ENCODE results near the gene MAD1L1. TPM values are rescaled to one million over a fixed set of nuclear protein-coding genes. Genes with fewer than 3 reads are reported as not detected.

The MAD1L1 gene
- total and polyA plus RNA-seq, 2 experiments from 2014 or later: 38.2 to 69.8 TPM

- no peaks in the 10 kb centered on the region for H3K9me2 ChIP-seq (ENCODE audit: insufficient read depth)
- no peaks in the 10 kb centered on the region for H3F3A ChIP-seq (ENCODE audit: insufficient read depth)
- no peak overlapping the region for H3K9ac ChIP-seq
- H2AFZ ChIP-seq: no peak overlapping the region
- H3K9me3 ChIP-seq (ENCODE audit: low read depth): no peaks in the 10 kb centered on the region
- H3K4me1 ChIP-seq (ENCODE audit: insufficient read depth): no peaks in the 10 kb centered on the region
- no peaks in the 10 kb centered on the region for H3K27me3 ChIP-seq (replicated peaks; ENCODE audit: insufficient read depth)
- no peak for DNase-seq
- H3K4me2 ChIP-seq (ENCODE audit: unreplicated experiment): no peak overlapping the region
- H3K79me2 ChIP-seq (ENCODE audit: insufficient read depth): peaks cover 7% of the 10 kb centered on the region; the same call in 1 of the 2 replicates
- no peaks in the 10 kb centered on the region for H4K20me1 ChIP-seq (ENCODE audit: insufficient read depth)
- in situ Hi-C loops (cut with MboI): no loop called here
- TF ChIP-seq EZH2phosphoT487 (IDR thresholded peaks at IDR 0.05; ENCODE audit: insufficient read depth, low read depth) (no peak), EZH2 (IDR thresholded peaks at IDR 0.05; ENCODE audit: insufficient read depth, poor library complexity, severe bottlenecking) (no peak)
- 91 to 92% methylated on average over 21 to 22 of the region's 22 CpGs for WGBS, 2 experiments (ENCODE audit: low coverage in 1 of 2, low lambda C conversion rate in 2 of 2, missing lambda C conversion rate in 2 of 2)
- no peak overlapping the region for H3K27ac ChIP-seq
- no peaks in the 10 kb centered on the region; the same call in 1 of the 2 replicates for H3K36me3 ChIP-seq (ENCODE audit: low read depth)
- no peak overlapping the region for H3K4me3 ChIP-seq
Measured at GRCh38 chr7:2222516-2222915, 10.2 kb downstream of the MAD1L1 start.

GRCh38 chr7:2220954-2221353 is 11.8 kb downstream of the MAD1L1 start:
- no peaks in the 10 kb centered on the region for H3K27me3 ChIP-seq (replicated peaks; ENCODE audit: insufficient read depth)
- H3K27ac ChIP-seq: no peak overlapping the region
- in situ Hi-C loops (cut with MboI): no loop called here
- no peaks in the 10 kb centered on the region for H4K20me1 ChIP-seq (ENCODE audit: insufficient read depth)
- no peaks in the 10 kb centered on the region for H3K79me2 ChIP-seq (ENCODE audit: insufficient read depth)
- H3K36me3 ChIP-seq (ENCODE audit: low read depth): no peaks in the 10 kb centered on the region; the same call in 1 of the 2 replicates
- no peaks in the 10 kb centered on the region for H3K9me3 ChIP-seq (ENCODE audit: low read depth)
- TF ChIP-seq EZH2phosphoT487 (IDR thresholded peaks at IDR 0.05; ENCODE audit: insufficient read depth, low read depth): no peak
- no peak for TF ChIP-seq EZH2 (IDR thresholded peaks at IDR 0.05; ENCODE audit: insufficient read depth, poor library complexity, severe bottlenecking)
- 91 to 99% methylated on average over 14 to 17 of the region's 17 CpGs for WGBS, 2 experiments (ENCODE audit: low coverage in 1 of 2, low lambda C conversion rate in 2 of 2, missing lambda C conversion rate in 2 of 2)
- H3K9me2 ChIP-seq (ENCODE audit: insufficient read depth): no peaks in the 10 kb centered on the region
- H3K4me3 ChIP-seq: no peak overlapping the region
- no peak overlapping the region for H2AFZ ChIP-seq
- H3K4me1 ChIP-seq (ENCODE audit: insufficient read depth): no peaks in the 10 kb centered on the region
- no peak for DNase-seq
- H3K9ac ChIP-seq: no peak overlapping the region
- no peak overlapping the region for H3K4me2 ChIP-seq (ENCODE audit: unreplicated experiment)
- H3F3A ChIP-seq (ENCODE audit: insufficient read depth): no peaks in the 10 kb centered on the region

GRCh38 chr7:2220506-2220905 is 12.2 kb downstream of the MAD1L1 start:
- WGBS, 2 experiments (ENCODE audit: low coverage in 1 of 2, low lambda C conversion rate in 2 of 2, missing lambda C conversion rate in 2 of 2): 90 to 92% methylated on average over 16 of the region's 16 CpGs
- H3K36me3 ChIP-seq (ENCODE audit: low read depth): no peaks in the 10 kb centered on the region; the same call in 1 of the 2 replicates
- in situ Hi-C loops (cut with MboI): no loop called here

GRCh38 chr7:2220030-2220429 is 12.7 kb downstream of the MAD1L1 start:
- Histone ChIP-seq H2AFZ (no peak overlapping the region), H3K27me3 (replicated peaks; ENCODE audit: insufficient read depth) (no peaks in the 10 kb centered on the region), H3K9ac (no peak overlapping the region), H4K20me1 (ENCODE audit: insufficient read depth) (no peaks in the 10 kb centered on the region), H3K9me2 (ENCODE audit: insufficient read depth) (no peaks in the 10 kb centered on the region), H3K27ac (no peak overlapping the region), H3K4me1 (ENCODE audit: insufficient read depth) (no peaks in the 10 kb centered on the region), H3K9me3 (ENCODE audit: low read depth) (no peaks in the 10 kb centered on the region), H3K4me2 (ENCODE audit: unreplicated experiment) (no peak overlapping the region), H3K36me3 (ENCODE audit: low read depth) (no peaks in the 10 kb centered on the region; the same call in 1 of the 2 replicates), H3K4me3 (no peak overlapping the region), H3K79me2 (ENCODE audit: insufficient read depth) (no peaks in the 10 kb centered on the region), H3F3A (ENCODE audit: insufficient read depth) (no peaks in the 10 kb centered on the region)
- WGBS, 2 experiments (ENCODE audit: low coverage in 1 of 2, low lambda C conversion rate in 2 of 2, missing lambda C conversion rate in 2 of 2): 94 to 97% methylated on average over 19 of the region's 19 CpGs
- TF ChIP-seq EZH2phosphoT487 (IDR thresholded peaks at IDR 0.05; ENCODE audit: insufficient read depth, low read depth) (no peak), EZH2 (IDR thresholded peaks at IDR 0.05; ENCODE audit: insufficient read depth, poor library complexity, severe bottlenecking) (no peak)
- in situ Hi-C loops (cut with MboI): no loop called here
- no peak for DNase-seq

More at GRCh38 chr7:2220506-2220905, 12.2 kb downstream of the MAD1L1 start:
- H3K4me2 ChIP-seq (ENCODE audit: unreplicated experiment): no peak overlapping the region
- no peaks in the 10 kb centered on the region for H3K9me2 ChIP-seq (ENCODE audit: insufficient read depth)
- no peaks in the 10 kb centered on the region for H3K9me3 ChIP-seq (ENCODE audit: low read depth)
- H3K4me3 ChIP-seq: no peak overlapping the region
- no peak for TF ChIP-seq EZH2phosphoT487 (IDR thresholded peaks at IDR 0.05; ENCODE audit: insufficient read depth, low read depth)
- no peak for TF ChIP-seq EZH2 (IDR thresholded peaks at IDR 0.05; ENCODE audit: insufficient read depth, poor library complexity, severe bottlenecking)
- H3F3A ChIP-seq (ENCODE audit: insufficient read depth): no peaks in the 10 kb centered on the region
- no peaks in the 10 kb centered on the region for H3K79me2 ChIP-seq (ENCODE audit: insufficient read depth)
- H2AFZ ChIP-seq: no peak overlapping the region
- H4K20me1 ChIP-seq (ENCODE audit: insufficient read depth): no peaks in the 10 kb centered on the region
- no peak overlapping the region for H3K9ac ChIP-seq
- DNase-seq: no peak
- H3K27ac ChIP-seq: no peak overlapping the region
- H3K4me1 ChIP-seq (ENCODE audit: insufficient read depth): no peaks in the 10 kb centered on the region
- no peaks in the 10 kb centered on the region for H3K27me3 ChIP-seq (replicated peaks; ENCODE audit: insufficient read depth)
